Erythroblast (primary cell): ENCODE measurements around the gene IDS.

ENCODE experiments used
- GATA1 ChIP-seq: IDR thresholded peaks from 2 replicates; pipeline ENCODE4 v1.6.1; 2011; ENCODE audit warnings: low read depth, mild to moderate bottlenecking, control low read depth, low read length, moderate library complexity
- POLR2A ChIP-seq: IDR thresholded peaks from 2 replicates; pipeline ENCODE4 v1.6.1; 2011; ENCODE audit warnings: mild to moderate bottlenecking, low read length

DNA sequence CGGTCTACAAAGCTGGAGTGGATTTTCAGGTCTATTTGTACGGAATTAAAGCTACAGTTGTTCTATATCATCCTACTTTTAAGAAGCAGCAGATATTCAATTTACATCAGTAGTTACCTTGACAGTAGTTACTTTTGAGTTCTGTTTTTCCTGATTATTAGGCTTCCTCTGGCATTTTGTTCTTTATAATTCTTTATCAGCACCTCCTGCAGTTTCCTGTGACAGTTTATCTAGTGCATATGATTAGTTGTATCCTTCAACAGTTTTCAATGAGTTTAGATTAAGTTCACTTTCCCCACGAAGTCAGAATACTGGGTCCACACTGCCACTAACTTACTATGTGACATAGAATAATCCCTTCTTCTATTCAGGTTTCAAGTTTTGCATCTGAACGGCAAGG is 71.7 kb downstream of the IDS start:
- no peak for TF ChIP-seq POLR2A
- no peak for TF ChIP-seq GATA1
